ENCODE measurements around the gene PLOD2. TPM values are rescaled to one million over a fixed set of nuclear protein-coding genes. Genes with fewer than 3 reads are reported as not detected.

PLOD2 gene
- total RNA-seq, 1 donor from 2014 or later, result 23.7 TPM

DNA sequence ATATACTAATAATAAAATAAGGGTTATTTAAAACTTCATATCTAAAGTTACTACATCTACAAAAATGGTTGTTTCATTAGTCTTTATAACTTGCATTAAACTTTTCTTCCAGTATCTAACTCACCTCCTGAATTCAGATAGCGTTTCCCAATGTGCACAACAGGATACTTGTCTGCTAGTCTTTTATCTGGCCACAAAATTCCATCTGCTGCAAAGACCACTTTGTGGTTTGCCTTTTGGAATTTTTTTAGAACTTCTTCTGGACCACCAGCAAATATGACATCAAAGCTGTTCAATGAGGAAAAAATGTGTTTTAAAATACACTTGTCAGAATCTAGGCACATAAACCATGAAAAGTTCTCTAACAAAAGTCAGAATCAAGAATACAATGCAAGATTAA, 50.8 kb downstream of the PLOD2 start:
- H3K4me1 ChIP-seq, result no peaks in the 10 kb centered on the region
- no peak overlapping the region for H3K27ac ChIP-seq
- no peaks in the 10 kb centered on the region for H3K27me3 ChIP-seq
- no peaks in the 10 kb centered on the region for H3K9me3 ChIP-seq
- no peaks in the 10 kb centered on the region for H3K36me3 ChIP-seq
- intact Hi-C loops (cut with DNase I), result no loop called here
- DNase-seq (no peak), ATAC-seq (no peak)
- no peak overlapping the region for H3K4me3 ChIP-seq
- no peak for TF ChIP-seq CTCF (IDR thresholded peaks at IDR 0.05)

GRCh38 chr3:146106986-146107385, 54.0 kb downstream of the PLOD2 start:
- H3K4me3 ChIP-seq, result no peak overlapping the region
- H3K9me3 ChIP-seq, result no peaks in the 10 kb centered on the region
- DNase-seq (no peak), ATAC-seq (no peak)
- no peak overlapping the region for H3K27ac ChIP-seq
- no peaks in the 10 kb centered on the region for H3K27me3 ChIP-seq
- H3K4me1 ChIP-seq, result no peaks in the 10 kb centered on the region
- TF ChIP-seq CTCF (IDR thresholded peaks at IDR 0.05), result no peak
- H3K36me3 ChIP-seq, result no peaks in the 10 kb centered on the region
- intact Hi-C loops (cut with DNase I), result no loop called here

- Histone ChIP-seq H3K4me3 (no peak overlapping the region), H3K4me1 (no peaks in the 10 kb centered on the region), H3K27me3 (no peaks in the 10 kb centered on the region), H3K9me3 (no peaks in the 10 kb centered on the region), H3K27ac (no peak overlapping the region), H3K36me3 (no peaks in the 10 kb centered on the region)
- TF ChIP-seq CTCF (IDR thresholded peaks at IDR 0.05), result no peak
- ATAC-seq, result no peak
- intact Hi-C loops (cut with DNase I), result no loop called here
- DNase-seq, result no peak
These were observed 56.9 kb downstream of the PLOD2 start for GRCh38 chr3:146104068-146104467.

DNA sequence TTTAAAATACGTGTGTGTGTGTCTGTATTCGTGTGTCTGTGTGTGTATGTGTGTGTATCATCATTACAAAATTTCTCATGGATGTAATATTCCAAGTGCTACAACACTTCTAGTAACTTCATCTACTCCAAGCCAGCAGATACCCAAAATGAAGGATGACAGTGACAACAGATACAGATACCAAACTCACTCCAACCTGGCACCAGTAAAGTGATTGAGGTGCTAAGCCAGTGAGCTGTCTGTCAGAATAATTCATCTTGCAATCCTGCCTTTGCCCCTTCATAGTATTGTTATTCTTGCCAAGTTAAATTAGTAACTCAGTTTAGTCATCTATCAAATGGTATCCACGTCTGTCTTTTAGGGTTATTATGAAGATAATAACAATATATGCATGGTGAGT, 58.1 kb downstream of the PLOD2 start:
- Histone ChIP-seq H3K9me3 (no peaks in the 10 kb centered on the region), H3K27ac (no peak overlapping the region), H3K4me3 (no peak overlapping the region), H3K27me3 (no peaks in the 10 kb centered on the region), H3K4me1 (no peaks in the 10 kb centered on the region), H3K36me3 (no peaks in the 10 kb centered on the region)
- TF ChIP-seq CTCF (IDR thresholded peaks at IDR 0.05), result no peak
- DNase-seq (no peak), ATAC-seq (no peak)
- intact Hi-C loops (cut with DNase I), result no loop called here

- intact Hi-C loops (cut with DNase I), result no loop called here
- H3K4me3 ChIP-seq, result no peak overlapping the region
- ATAC-seq (no peak), DNase-seq (no peak)
- no peaks in the 10 kb centered on the region for H3K27me3 ChIP-seq
- H3K27ac ChIP-seq, result no peak overlapping the region
- H3K4me1 ChIP-seq, result no peaks in the 10 kb centered on the region
- TF ChIP-seq CTCF (IDR thresholded peaks at IDR 0.05), result no peak
- H3K36me3 ChIP-seq, result no peaks in the 10 kb centered on the region
- no peaks in the 10 kb centered on the region for H3K9me3 ChIP-seq
These were observed 59.4 kb downstream of the PLOD2 start for GRCh38 chr3:146101538-146101937.

DNA sequence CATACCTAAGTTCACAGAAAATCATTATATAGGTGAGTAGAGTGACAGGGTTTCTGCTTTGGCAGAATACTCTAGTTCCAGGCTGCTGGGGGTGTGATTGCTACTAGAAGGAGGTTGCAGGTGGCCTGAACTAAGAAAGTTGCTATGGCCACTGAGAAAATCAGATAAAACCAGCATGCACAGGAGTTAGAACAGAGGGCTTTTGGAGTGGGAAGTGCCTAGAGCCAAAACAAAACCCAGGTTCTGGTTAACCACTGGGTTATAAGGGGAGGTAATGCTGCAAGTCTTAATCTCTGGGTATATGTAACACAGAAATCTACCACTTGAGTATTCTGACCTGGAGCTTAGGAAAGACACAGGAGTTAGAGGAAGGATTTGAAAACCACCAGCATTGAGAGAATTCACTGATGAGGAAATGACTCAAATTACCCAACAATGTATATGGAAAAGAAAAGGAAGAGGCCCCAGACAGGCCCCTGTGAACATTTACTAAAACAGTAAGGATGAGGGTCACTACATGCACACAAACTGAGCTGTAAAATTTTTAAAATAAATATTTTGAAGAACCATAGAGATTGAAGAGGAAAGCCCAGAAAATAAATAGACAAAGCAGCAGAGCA, 60.0 kb downstream of the PLOD2 start:
- H3K27me3 ChIP-seq, result no peaks in the 10 kb centered on the region
- no peak for DNase-seq
- H3K36me3 ChIP-seq, result no peaks in the 10 kb centered on the region
- intact Hi-C loops (cut with DNase I), result no loop called here
- no peak overlapping the region for H3K27ac ChIP-seq
- H3K9me3 ChIP-seq, result no peaks in the 10 kb centered on the region
- no peak for TF ChIP-seq CTCF (IDR thresholded peaks at IDR 0.05)
- ATAC-seq, result no peak
- no peaks in the 10 kb centered on the region for H3K4me1 ChIP-seq
- no peak overlapping the region for H3K4me3 ChIP-seq

All from upper lobe of right lung (tissue), 1 donor.